GM12892 (cell line): ENCODE results near the gene FBP2.

Source experiments
- DNase-seq: peaks from one replicate; pipeline ENCODE4 v3.0.0; 2011; ENCODE audit not compliant: insufficient read length
- FAIRE-seq: peaks from 2 replicates; lab custom pipeline; 2011; peaks lifted over from hg19 to GRCh38; lab: Jason Lieb, UNC
- POLR2A ChIP-seq: IDR thresholded peaks from 2 replicates; pipeline ENCODE4 v1.6.1; 2011; ENCODE audit warnings: low read depth, low read length, control low read depth
- POLR2AphosphoS5 ChIP-seq: IDR thresholded peaks from 2 replicates; pipeline ENCODE4 v1.6.1; 2011; ENCODE audit warnings: low read depth, low read length, control low read depth
- TAF1 ChIP-seq: IDR thresholded peaks from 2 replicates; pipeline ENCODE4 v1.6.1; 2011; ENCODE audit warnings: low read depth, mild to moderate bottlenecking, control low read depth, low read length, borderline replicate concordance

Gene FBP2

DNA sequence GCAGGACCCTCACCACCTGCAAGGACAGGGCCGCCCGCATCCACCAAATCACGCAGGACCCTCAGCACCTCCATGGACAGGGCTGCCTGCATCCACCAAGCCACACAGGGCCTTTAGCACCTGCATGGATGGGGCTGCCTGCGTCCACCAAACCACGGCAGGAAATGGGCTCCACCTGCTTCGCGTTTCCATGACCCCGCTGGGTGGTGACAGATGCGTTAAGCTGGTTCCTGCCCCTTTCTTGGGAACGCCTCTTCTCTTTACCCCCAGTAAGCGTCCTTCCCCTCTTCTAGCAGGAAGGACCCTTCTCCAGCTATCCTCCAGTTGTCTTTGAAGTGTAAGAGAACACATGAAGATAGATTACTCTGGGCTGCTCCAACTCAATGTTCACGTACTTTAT, 32.2 kb upstream of the FBP2 start:
- DNase-seq = no peak
- no peak for FAIRE-seq
- TF ChIP-seq POLR2A (no peak), POLR2AphosphoS5 (no peak)

- FAIRE-seq (no peak), DNase-seq (no peak)
- TF ChIP-seq TAF1 (no peak), POLR2AphosphoS5 (no peak), POLR2A (no peak)
Measured at GRCh38 chr9:94624629-94625028, 31.0 kb upstream of the FBP2 start.

GRCh38 chr9:94623253-94623652, 29.6 kb upstream of the FBP2 start:
- no peak for FAIRE-seq
- DNase-seq = peak; percentile 47
- no peak for TF ChIP-seq POLR2AphosphoS5
- no peak for TF ChIP-seq POLR2A
- TF ChIP-seq TAF1 = no peak

DNA sequence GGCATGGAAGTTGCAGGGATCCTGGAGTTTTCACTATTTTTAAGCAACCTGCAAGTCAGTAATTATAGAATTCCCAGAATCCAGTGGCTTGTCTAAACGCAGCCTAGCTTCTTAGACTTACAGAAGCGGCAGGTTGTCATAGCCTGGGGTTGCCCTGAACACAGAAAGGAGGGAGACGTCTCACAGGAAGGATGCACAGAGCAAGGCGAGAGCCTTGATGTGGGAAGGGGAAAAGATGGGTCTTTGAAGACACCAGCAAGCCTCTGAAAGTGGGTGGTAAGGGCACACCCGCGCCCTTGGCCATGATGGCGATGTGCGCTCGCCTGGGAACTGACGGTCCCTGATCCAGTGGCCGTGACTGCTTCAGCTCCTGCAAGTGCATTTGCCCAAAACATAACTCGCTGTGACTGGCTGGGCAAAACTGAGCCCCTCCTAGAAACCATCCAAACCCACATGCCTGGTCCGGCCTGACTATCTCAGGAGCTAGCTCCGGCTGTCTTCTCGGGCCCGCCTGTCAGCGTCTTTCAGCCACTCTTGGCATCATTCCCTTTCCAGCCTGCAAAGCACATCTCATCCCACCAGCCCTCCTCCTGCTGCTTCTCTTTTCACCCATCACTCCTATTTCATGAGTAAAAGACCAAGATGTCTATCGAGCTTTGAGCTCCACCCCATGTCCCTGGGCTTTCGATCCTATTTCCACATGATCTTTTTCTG, 28.6 kb upstream of the FBP2 start:
- no peak for TF ChIP-seq POLR2AphosphoS5
- no peak for TF ChIP-seq TAF1
- no peak for TF ChIP-seq POLR2A
- DNase-seq (no peak), FAIRE-seq (no peak)

DNA sequence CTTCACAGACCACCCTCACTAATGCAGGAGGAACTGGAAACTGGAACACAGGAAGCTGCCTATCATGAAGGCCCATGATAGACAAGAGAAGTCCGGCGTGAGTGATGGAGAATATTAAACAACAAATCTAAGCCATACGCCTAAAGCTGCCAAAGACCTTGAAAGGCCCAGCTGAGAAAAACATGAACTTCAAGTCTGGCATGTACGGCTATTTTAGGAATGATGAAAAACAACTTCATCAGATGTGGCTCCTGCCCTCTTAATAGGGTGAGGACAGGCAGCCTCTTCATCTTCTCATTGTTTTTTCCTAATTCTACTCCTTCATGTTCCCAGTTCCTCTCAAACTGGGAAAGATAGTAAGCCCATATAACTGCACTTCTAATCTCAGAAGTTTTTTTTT, 25.4 kb upstream of the FBP2 start:
- TF ChIP-seq TAF1 (no peak), POLR2AphosphoS5 (no peak), POLR2A (no peak)
- DNase-seq (no peak), FAIRE-seq (no peak)

DNA sequence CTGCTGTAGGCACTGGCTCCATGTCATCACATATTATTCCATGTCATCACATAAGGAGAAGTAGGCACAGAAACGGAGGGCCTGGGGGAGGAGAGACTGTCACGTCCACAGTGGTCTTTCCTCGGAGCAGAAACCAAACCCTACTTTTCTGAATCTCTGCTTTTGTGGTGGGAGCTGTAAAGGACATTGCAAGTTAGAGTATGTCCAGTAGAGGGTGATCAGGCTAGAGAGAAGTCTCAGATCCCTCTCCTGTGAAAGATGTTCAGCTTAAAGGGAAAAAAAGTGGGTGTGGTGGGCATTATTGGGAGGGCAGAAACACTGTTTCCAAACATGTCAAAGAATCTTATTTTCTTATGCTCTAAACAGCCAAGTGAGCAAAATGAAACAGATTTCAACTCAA, 19.4 kb upstream of the FBP2 start:
- no peak for FAIRE-seq
- TF ChIP-seq POLR2A (no peak), POLR2AphosphoS5 (no peak), TAF1 (no peak)
- DNase-seq = no peak

DNA sequence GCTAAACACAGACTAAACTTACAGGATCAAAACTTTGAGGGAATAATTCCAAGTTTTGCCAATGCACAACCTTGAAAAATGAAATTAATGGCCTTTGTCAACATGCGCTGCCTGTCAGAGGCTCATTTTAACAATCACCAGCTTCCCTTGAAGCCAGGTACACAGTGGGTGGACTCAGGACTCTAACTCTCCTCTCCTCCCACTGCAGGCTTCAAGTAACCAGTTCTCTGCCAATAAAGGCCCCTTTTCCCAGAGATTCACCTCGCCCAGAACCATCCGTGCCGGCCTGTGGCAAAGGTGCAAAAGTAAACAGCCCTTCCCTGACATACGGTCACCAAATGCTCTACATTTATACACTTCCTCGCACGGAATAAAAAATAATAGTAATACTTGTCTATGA, 18.4 kb upstream of the FBP2 start:
- FAIRE-seq (no peak), DNase-seq (no peak)

DNA sequence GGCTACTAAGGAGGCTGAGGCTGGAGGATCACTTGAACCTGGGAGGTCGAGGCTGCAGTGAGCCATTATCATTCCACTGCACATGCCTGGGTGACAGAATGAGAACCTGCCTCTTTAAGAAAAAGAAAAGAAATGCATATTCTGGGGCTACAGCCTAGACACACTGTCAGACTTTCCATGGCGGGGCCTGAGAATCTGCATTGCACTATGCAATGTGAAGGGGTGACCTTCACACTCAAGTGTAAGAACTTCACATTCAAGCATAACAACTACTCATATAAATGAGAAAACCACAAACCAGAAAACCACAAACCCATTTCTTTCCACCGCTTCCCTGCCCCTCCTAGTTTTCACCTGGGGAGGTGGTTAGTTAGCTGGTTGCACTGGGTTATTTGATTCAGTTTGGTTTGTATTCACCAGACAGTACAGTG, 18.0 kb upstream of the FBP2 start:
- FAIRE-seq (no peak), DNase-seq (no peak)
- TF ChIP-seq POLR2AphosphoS5 = no peak
- TF ChIP-seq POLR2A = no peak
- TF ChIP-seq TAF1 = no peak

More for the DNA sequence above, 18.4 kb upstream of the FBP2 start:
- no peak for TF ChIP-seq TAF1
- no peak for TF ChIP-seq POLR2A
- no peak for TF ChIP-seq POLR2AphosphoS5

GRCh38 chr9:94610181-94610606, 16.6 kb upstream of the FBP2 start:
- FAIRE-seq = no peak
- DNase-seq = no peak
- TF ChIP-seq TAF1 (no peak), POLR2A (no peak), POLR2AphosphoS5 (no peak)

DNA sequence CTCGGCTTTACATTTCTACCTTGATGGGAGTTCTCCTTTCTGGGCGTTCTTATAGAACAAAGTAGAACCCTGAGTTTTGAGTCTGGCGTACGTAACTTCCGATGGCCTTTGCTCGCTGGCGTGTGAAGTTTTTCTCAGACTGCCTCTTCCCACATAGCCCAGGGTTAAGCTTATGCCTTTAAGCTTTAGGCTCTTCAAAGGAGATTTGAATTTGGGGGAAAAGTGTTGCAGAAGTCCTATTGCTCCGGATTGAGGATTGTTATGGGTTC, 13.7 kb upstream of the FBP2 start:
- TF ChIP-seq POLR2AphosphoS5 (no peak), TAF1 (no peak), POLR2A (no peak)
- no peak for FAIRE-seq
- DNase-seq = no peak

GRCh38 chr9:94606646-94607422, 13.2 kb upstream of the FBP2 start:
- DNase-seq = no peak
- FAIRE-seq = no peak
- no peak for TF ChIP-seq POLR2A
- TF ChIP-seq POLR2AphosphoS5 = no peak
- TF ChIP-seq TAF1 = no peak

GRCh38 chr9:94603259-94604160, 9.9 kb upstream of the FBP2 start:
- FAIRE-seq (peak; percentile 53), DNase-seq (peak; percentile 69)
- TF ChIP-seq POLR2AphosphoS5 (no peak), POLR2A (no peak), TAF1 (no peak)
